Neural cell (in vitro differentiated cells): ENCODE data around the gene DUOX1. TPM values are rescaled to one million over a fixed set of nuclear protein-coding genes. Genes with fewer than 3 reads are reported as not detected.
"Not testable (repeated sequence)": the region's sequence is repeated elsewhere in the genome, so short reads cannot be mapped to it uniquely, and the experiment has no call there.

ENCODE experiments used
- H2AFZ ChIP-seq: fragments of 200-600, 300-800 bp; sonication (generic), shearing (Covaris generic); 2 replicates; pipeline ENCODE4 v1.6.0; 2014; ENCODE audit warnings: low read depth, mild to moderate bottlenecking, antibody characterized with exemption, low read length, moderate library complexity
- H3F3A ChIP-seq: fragments of 200-600 bp; shearing (Covaris generic); 2 replicates; pipeline ENCODE4 v1.6.1; 2016; ENCODE audit warnings: mild to moderate bottlenecking, moderate library complexity, mixed read lengths, antibody characterized with exemption, low read length; ENCODE audit not compliant: insufficient read depth, poor library complexity, severe bottlenecking
- H3K27ac ChIP-seq: fragments of 200-600, 300-800 bp; sonication (generic), shearing (Covaris generic); 2 replicates; pipeline ENCODE4 v1.5.1; 2014; ENCODE audit warnings: mild to moderate bottlenecking, low read length, moderate library complexity
- H3K27me3 ChIP-seq: fragments of 300-800, 200-600 bp; sonication (generic), shearing (Covaris generic); 2 replicates; pipeline ENCODE4 v1.6.0; 2014; ENCODE audit warnings: mild to moderate bottlenecking, low read depth, low read length, moderate library complexity; ENCODE audit not compliant: insufficient read depth
- H3K36me3 ChIP-seq: fragments of 300-800, 200-600 bp; sonication (generic), shearing (Covaris generic); 2 replicates; pipeline ENCODE4 v1.5.1; 2014; ENCODE audit warnings: mild to moderate bottlenecking, antibody characterized with exemption, low read length, moderate library complexity; ENCODE audit not compliant: insufficient read depth
- H3K4me2 ChIP-seq: fragments of 300-800, 200-600 bp; sonication (generic), shearing (Covaris generic); 2 replicates; pipeline ENCODE4 v1.6.0; 2014; ENCODE audit warnings: mild to moderate bottlenecking, low read length
- H3K4me3 ChIP-seq: fragments of 300-800, 200-600 bp; sonication (generic), shearing (Covaris generic); 2 replicates; pipeline ENCODE4 v1.5.1; 2014; ENCODE audit warnings: mild to moderate bottlenecking, low read length, moderate library complexity
- H3K79me2 ChIP-seq: fragments of 200-600 bp; shearing (Covaris generic); replicated peaks from 2 replicates; pipeline ENCODE4 v1.6.0; 2014; ENCODE audit warnings: mild to moderate bottlenecking, low read length, moderate library complexity; ENCODE audit not compliant: insufficient read depth
- H3K9ac ChIP-seq: fragments of 300-800, 200-600 bp; sonication (generic), shearing (Covaris generic); 2 replicates; pipeline ENCODE4 v1.6.1; 2016; ENCODE audit warnings: mild to moderate bottlenecking, low read length, mixed read lengths
- H3K9me2 ChIP-seq: fragments of 200-600 bp; shearing (Covaris generic); 2 replicates; pipeline ENCODE4 v1.6.1; 2016; ENCODE audit warnings: mild to moderate bottlenecking, low read length, mixed read lengths; ENCODE audit not compliant: insufficient read depth
- H3K9me3 ChIP-seq: fragments of 200-600, 300-800 bp; sonication (generic), shearing (Covaris generic); 2 replicates; pipeline ENCODE4 v1.6.1; 2016; ENCODE audit warnings: mild to moderate bottlenecking, mixed run types, low read length, moderate library complexity, mixed read lengths
- H4K20me1 ChIP-seq: fragments of 200-600 bp; shearing (Covaris generic); 2 replicates; pipeline ENCODE4 v1.6.1; 2016; ENCODE audit warnings: mild to moderate bottlenecking, mixed run types; ENCODE audit not compliant: insufficient read depth
- CTCF ChIP-seq: fragments of 450-650 bp; IDR thresholded peaks from 2 replicates; pipeline ENCODE4 v1.5.1; 2014; ENCODE audit warnings: antibody characterized with exemption, mild to moderate bottlenecking, moderate library complexity; ENCODE audit not compliant: poor library complexity, severe bottlenecking
- EP300 ChIP-seq: fragments of 450-650 bp; conservative IDR thresholded peaks from 2 replicates; pipeline ENCODE4 v1.6.1; 2014; ENCODE audit warnings: antibody characterized with exemption, mild to moderate bottlenecking, moderate library complexity; ENCODE audit not compliant: poor library complexity, severe bottlenecking
- EZH2 ChIP-seq: fragments of 200-600, 300-800 bp; shearing (Covaris generic), sonication (generic); IDR thresholded peaks from 2 replicates; pipeline ENCODE4 v1.6.1; 2014; ENCODE audit warnings: antibody characterized with exemption, low read length, borderline replicate concordance, mild to moderate bottlenecking; ENCODE audit not compliant: insufficient read depth, poor library complexity, severe bottlenecking
- MXI1 ChIP-seq: fragments of 450-650 bp; conservative IDR thresholded peaks from 2 replicates; pipeline ENCODE4 v1.6.1; 2014; ENCODE audit warnings: antibody characterized with exemption, mild to moderate bottlenecking; ENCODE audit not compliant: poor library complexity, severe bottlenecking
- POLR2AphosphoS5 ChIP-seq: IDR thresholded peaks from 2 replicates; pipeline ENCODE4 v1.6.1; 2012
- RAD21 ChIP-seq: fragments of 450-650 bp; conservative IDR thresholded peaks from 2 replicates; pipeline ENCODE4 v1.6.1; 2014; ENCODE audit warnings: antibody characterized with exemption, mild to moderate bottlenecking, moderate library complexity
- REST ChIP-seq: IDR thresholded peaks from 2 replicates; pipeline ENCODE4 v1.6.1; 2012; ENCODE audit warnings: borderline replicate concordance
- SMC3 ChIP-seq: fragments of 450-650 bp; conservative IDR thresholded peaks from 2 replicates; pipeline ENCODE4 v1.6.1; 2014; ENCODE audit warnings: antibody characterized with exemption, mild to moderate bottlenecking, moderate library complexity; ENCODE audit not compliant: poor library complexity
- TAF1 ChIP-seq: IDR thresholded peaks from 2 replicates; pipeline ENCODE4 v1.6.1; 2012; ENCODE audit warnings: low read depth
- polyA plus RNA-seq: library from polyadenylated mRNA; depleted of rRNA; stranded (reverse); fragments of >200 nt; gene quantifications from 2 replicates; pipeline ENCODE4 v1.2.3, GENCODE V29; 2014

Gene DUOX1
- polyA plus RNA-seq, 1 donor from 2014 or later, result not detected

- no peaks in the 10 kb centered on the region for H3K79me2 ChIP-seq
- no peak overlapping the region for H2AFZ ChIP-seq
- no peaks in the 10 kb centered on the region for H4K20me1 ChIP-seq
- H3F3A ChIP-seq, result no peaks in the 10 kb centered on the region
- H3K4me3 ChIP-seq, result no peak overlapping the region
- no peak for TF ChIP-seq MXI1
- TF ChIP-seq TAF1, result no peak
- TF ChIP-seq RAD21, result no peak
- TF ChIP-seq EP300, result no peak
- no peak for TF ChIP-seq SMC3
- no peak for TF ChIP-seq REST
- no peak for TF ChIP-seq CTCF
- H3K27ac ChIP-seq, result no peak overlapping the region
- H3K9me2 ChIP-seq, result no peaks in the 10 kb centered on the region
- H3K9me3 ChIP-seq, result no peaks in the 10 kb centered on the region
- H3K27me3 ChIP-seq, result no peaks in the 10 kb centered on the region
- no peaks in the 10 kb centered on the region for H3K36me3 ChIP-seq
- no peak overlapping the region for H3K9ac ChIP-seq
- no peak overlapping the region for H3K4me2 ChIP-seq
Measured at GRCh38 chr15:45102226-45102625, 27.6 kb upstream of the DUOX1 start.

GRCh38 chr15:45104170-45104569 lies 25.6 kb upstream of the DUOX1 start:
- not testable (repeated sequence) for H3K27ac ChIP-seq, H3F3A ChIP-seq, H3K9me3 ChIP-seq, H3K79me2 ChIP-seq, H3K9me2 ChIP-seq, H3K36me3 ChIP-seq, H3K9ac ChIP-seq, H3K4me2 ChIP-seq, H3K27me3 ChIP-seq, H2AFZ ChIP-seq, H3K4me3 ChIP-seq, H4K20me1 ChIP-seq

GRCh38 chr15:45105586-45105985 lies 24.2 kb upstream of the DUOX1 start:
- H3K9me2 ChIP-seq, result no peaks in the 10 kb centered on the region
- H3F3A ChIP-seq, result no peaks in the 10 kb centered on the region
- no peaks in the 10 kb centered on the region for H3K36me3 ChIP-seq
- no peak overlapping the region for H2AFZ ChIP-seq
- no peak overlapping the region for H3K4me2 ChIP-seq
- no peak overlapping the region for H3K4me3 ChIP-seq
- H3K79me2 ChIP-seq, result no peaks in the 10 kb centered on the region
- no peak for TF ChIP-seq CTCF
- TF ChIP-seq EP300, result no peak
- TF ChIP-seq POLR2AphosphoS5, result no peak
- TF ChIP-seq TAF1, result no peak
- no peak for TF ChIP-seq EZH2
- no peak for TF ChIP-seq REST
- TF ChIP-seq RAD21, result no peak
- TF ChIP-seq SMC3, result no peak
- TF ChIP-seq MXI1, result no peak
- H3K9me3 ChIP-seq, result no peaks in the 10 kb centered on the region
- H3K9ac ChIP-seq, result no peak overlapping the region
- H3K27me3 ChIP-seq, result peaks cover 21% of the 10 kb centered on the region
- no peak overlapping the region for H3K27ac ChIP-seq
- H4K20me1 ChIP-seq, result no peaks in the 10 kb centered on the region
